Stimulated activated CD4-positive, alpha-beta T cell treated with anti-CD3 and anti-CD28 coated beads, Interleukin-1b, Interleukin-23, amount 100 ng/mL, for 24 hours (primary cell): Measurements from ENCODE around the gene UBE2N.

Experiments
- DNase-seq, 4 experiments: peaks; one replicate each; pipeline ENCODE4 v3.0.0-alpha.2; 2020; ENCODE audit warnings: low read depth in 4 of 4, low spot score in 1 of 4

Gene UBE2N

GRCh38 chr12:93380480-93381121, 61.1 kb downstream of the UBE2N start:
- no peak for DNase-seq

GRCh38 chr12:93379981-93380361, 61.8 kb downstream of the UBE2N start:
- no peak for DNase-seq

- DNase-seq: no peak
Measured at GRCh38 chr12:93379326-93379980, 62.3 kb downstream of the UBE2N start.

GRCh38 chr12:93378998-93379325, 62.8 kb downstream of the UBE2N start:
- DNase-seq: no peak

- DNase-seq: peak; percentile 19 to 38 (median 33)
Measured at GRCh38 chr12:93378196-93378997, 63.4 kb downstream of the UBE2N start.

- peak; percentile 90 to 97 (median 94) for DNase-seq
Measured at GRCh38 chr12:93377252-93378195, 64.2 kb downstream of the UBE2N start, which contains the start of gene NUDT4. Gene NUDT4 (plus strand): TSS chr12:93377925. CDS start chr12:93378323, 398 bp downstream.

- DNase-seq: no peak
Measured at GRCh38 chr12:93376436-93377251, 65.1 kb downstream of the UBE2N start.

GRCh38 chr12:93375906-93376305, 65.8 kb downstream of the UBE2N start:
- DNase-seq: no peak

GRCh38 chr12:93373961-93374656, 67.6 kb downstream of the UBE2N start:
- DNase-seq: no peak

- no peak for DNase-seq
Measured at GRCh38 chr12:93370947-93371346, 70.8 kb downstream of the UBE2N start.

- DNase-seq: no peak
Measured at GRCh38 chr12:93369505-93369904, 72.2 kb downstream of the UBE2N start.

- DNase-seq: no peak
Measured at GRCh38 chr12:93368766-93369165, 73.0 kb downstream of the UBE2N start.

- no peak for DNase-seq
Measured at GRCh38 chr12:93366422-93366821, 75.3 kb downstream of the UBE2N start.

GRCh38 chr12:93365616-93366405, 75.9 kb downstream of the UBE2N start:
- DNase-seq: no peak

- DNase-seq: no peak
Measured at GRCh38 chr12:93363841-93364297, 77.9 kb downstream of the UBE2N start.

- no peak for DNase-seq
Measured at GRCh38 chr12:93361151-93361919, 80.4 kb downstream of the UBE2N start.

GRCh38 chr12:93360688-93361087, 81.1 kb downstream of the UBE2N start:
- no peak for DNase-seq

GRCh38 chr12:93358821-93359220, 82.9 kb downstream of the UBE2N start:
- no peak for DNase-seq
